RWPE1 (cell line): ENCODE results near the gene F8A2.
"Not testable (repeated sequence)": the region's sequence is repeated elsewhere in the genome, so short reads cannot be mapped to it uniquely, and the experiment has no call there.

ENCODE experiments used
- CTCF ChIA-PET: fragments of 350-600 bp; sonication (Branson Sonifier 250); formaldehyde crosslinking; extraction: SDS; loops from one replicate; lab custom pipeline; 2021; lab: Yijun Ruan, JAX
- POLR2A ChIA-PET: fragments of 400-600 bp; formaldehyde crosslinking; extraction: SDS; loops from one replicate; lab custom pipeline; 2020; ENCODE audit warnings: antibody characterized with exemption; ENCODE audit not compliant: low non-redundant PET; lab: Yijun Ruan, JAX
- DNase-seq: peaks from one replicate; pipeline ENCODE4 v3.0.0; 2012; ENCODE audit warnings: low spot score
- H3K27ac ChIP-seq: fragments of 450-650 bp; 2 replicates; pipeline ENCODE4 v1.5.1; 2017
- CTCF ChIP-seq: fragments of 450-650 bp; conservative IDR thresholded peaks from 2 replicates; pipeline ENCODE4 v1.5.1; 2017; ENCODE audit warnings: low read depth, mild to moderate bottlenecking

The F8A2 gene

GRCh38 chrX:155389634-155390033 is 7.7 kb downstream of the F8A2 start:
- ChIA-PET POLR2A (no interaction called here), CTCF (no interaction called here)
- H3K27ac ChIP-seq: no peak overlapping the region
- DNase-seq: no peak
- no peak for TF ChIP-seq CTCF

DNA sequence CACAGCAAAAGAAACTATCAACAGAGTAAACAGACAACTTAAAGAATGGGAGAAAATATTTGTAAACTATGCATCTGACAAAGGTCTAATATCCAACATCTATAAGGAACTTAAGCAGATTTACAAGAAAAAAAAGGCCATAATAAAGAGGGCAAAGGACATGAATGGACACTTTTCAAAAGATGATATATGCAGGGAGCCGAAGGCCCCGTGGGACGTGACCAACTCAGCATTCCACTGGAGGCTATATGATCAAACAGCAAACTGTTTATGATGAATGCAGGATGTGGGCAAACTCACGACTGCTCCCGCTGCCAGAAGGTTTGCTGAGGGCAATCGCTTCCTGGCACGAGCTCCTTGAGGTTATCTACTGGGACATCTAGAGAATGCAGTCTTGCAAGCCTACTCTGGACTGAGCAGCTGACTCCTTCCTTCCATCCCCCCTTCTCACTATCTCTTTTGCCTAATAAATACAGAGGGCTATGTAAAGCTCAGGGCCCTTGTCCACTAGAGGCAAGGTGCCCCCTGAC is 12.9 kb downstream of the F8A2 start:
- POLR2A ChIA-PET, DNase-seq: not testable (repeated sequence)

GRCh38 chrX:155406429-155406828 is 24.5 kb downstream of the F8A2 start:
- H3K27ac ChIP-seq: no peak overlapping the region
- CTCF ChIA-PET: interaction anchor here (0.6 kb wide), 1 partner anchor 371 kb away, joined by 4 read pairs; no protein-coding TSS in a partner anchor
- POLR2A ChIA-PET: no interaction called here

More for the DNA sequence above, 12.9 kb downstream of the F8A2 start:
- CTCF ChIA-PET, H3K27ac ChIP-seq: not testable (repeated sequence)

GRCh38 chrX:155417769-155418168 is 35.9 kb downstream of the F8A2 start:
- TF ChIP-seq CTCF: no peak
- ChIA-PET POLR2A (no interaction called here), CTCF (no interaction called here)
- no peak overlapping the region for H3K27ac ChIP-seq
- no peak for DNase-seq

More at GRCh38 chrX:155406429-155406828, 24.5 kb downstream of the F8A2 start:
- no peak for DNase-seq
- TF ChIP-seq CTCF: no peak
